CD1c-positive myeloid dendritic cell (primary cell): ENCODE measurements around the gene CHMP4A.
A peak's percentile ranks its signal among the peaks of the same experiment; 100 is the strongest.
"Not testable (repeated sequence)": the region's sequence is repeated elsewhere in the genome, so short reads cannot be mapped to it uniquely, and the experiment has no call there.

Source experiments
- DNase-seq: peaks from one replicate; pipeline ENCODE4 v3.0.0-alpha.2; 2016; ENCODE audit errors: extremely low spot score

CHMP4A gene

DNA sequence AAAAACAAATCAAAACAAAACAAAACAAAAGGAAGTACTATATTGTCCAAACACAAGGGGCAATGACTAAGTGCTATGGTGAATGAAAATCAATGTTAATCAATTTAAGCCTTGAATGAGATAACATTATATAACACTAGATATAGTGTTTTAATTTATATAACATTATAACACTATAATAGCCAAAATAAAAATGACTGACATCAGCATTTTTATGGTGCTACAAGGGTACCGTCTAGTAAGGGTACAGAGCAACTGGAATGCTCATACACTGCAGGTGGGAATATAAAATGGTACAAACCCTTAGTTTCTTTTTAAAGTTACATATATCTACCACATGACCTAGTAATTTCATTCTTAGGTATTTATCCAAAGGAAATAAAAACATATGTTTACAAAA, 13.2 kb upstream of the CHMP4A start:
- no peak for DNase-seq

DNA sequence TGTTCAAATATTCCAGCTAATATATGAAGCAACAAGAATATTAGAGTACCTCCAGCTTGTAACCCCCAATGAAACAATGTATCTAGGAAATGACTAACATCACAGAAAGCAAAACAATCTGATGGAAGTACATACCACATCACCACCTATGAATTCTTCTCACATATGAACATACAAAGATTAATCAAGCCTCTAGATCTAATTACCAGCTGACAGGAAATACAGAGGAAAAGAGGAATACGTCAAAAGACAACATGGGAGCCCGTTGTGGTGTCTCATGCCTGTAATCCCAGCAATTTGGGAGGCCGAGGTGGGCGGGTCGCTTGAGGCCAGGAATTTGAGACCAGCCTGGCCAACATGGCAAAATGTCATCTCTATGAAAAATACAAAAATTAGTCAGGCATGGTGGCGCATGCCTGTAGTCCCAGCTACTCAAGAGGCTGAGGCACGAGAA, 11.4 kb upstream of the CHMP4A start:
- no peak for DNase-seq

DNA sequence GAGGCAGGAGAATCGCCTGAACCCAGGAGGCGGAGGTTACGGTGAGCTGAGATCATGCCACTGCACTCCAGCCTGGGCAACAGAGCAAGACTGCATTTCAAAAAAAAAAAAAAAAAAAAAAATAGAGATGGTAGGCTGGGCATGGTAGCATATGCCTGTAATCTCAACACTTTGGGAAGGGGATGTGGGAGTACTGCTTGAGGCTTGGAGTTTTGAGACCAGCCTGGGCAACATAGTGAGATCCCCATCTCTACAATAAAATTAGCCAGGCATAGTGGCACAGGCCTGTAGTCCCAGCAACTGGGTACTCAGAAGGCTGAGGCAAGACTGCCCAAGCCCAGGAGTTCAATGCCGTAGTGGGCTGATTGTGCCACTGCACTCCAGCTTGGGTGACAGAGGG, 9.7 kb upstream of the CHMP4A start:
- not testable (repeated sequence) for DNase-seq

DNA sequence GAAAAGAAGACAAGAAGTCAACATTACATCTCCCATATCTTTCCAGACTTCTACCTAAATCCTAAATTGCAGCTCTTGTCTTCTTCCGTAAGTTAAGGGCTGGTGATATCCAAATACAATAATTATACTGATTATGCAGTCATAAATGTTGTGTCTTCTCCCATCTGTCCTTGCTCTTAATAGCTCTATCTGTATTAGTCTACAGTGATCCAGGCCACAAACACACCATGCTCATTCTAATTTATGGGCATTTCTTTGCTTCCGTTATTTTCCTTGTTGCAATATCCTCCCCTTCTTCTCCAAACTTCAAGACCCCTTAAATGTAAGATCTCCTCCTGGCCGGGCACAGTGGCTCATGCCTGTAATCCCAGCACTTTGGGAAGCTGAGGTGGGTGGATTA, 6.2 kb upstream of the CHMP4A start:
- no peak for DNase-seq

DNA sequence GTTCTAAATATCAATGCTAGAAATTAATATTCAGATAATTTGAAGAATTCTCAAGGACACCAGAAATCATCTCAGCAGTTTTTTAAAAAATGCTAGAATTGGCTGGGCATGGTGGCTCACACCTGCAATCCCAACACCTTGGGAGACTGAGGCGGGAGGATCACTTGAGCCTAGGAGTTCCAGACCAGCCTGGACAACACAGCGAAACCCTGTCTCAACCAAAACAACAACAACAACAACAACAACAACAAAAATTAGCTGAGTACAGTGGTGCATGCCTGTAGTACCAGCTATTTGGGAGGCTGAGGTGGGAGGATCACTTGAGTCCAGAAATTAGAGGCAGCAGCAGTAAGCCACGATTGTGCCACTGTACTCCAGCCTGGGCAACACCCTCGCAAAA, 5.8 kb upstream of the CHMP4A start:
- DNase-seq, result no peak

DNA sequence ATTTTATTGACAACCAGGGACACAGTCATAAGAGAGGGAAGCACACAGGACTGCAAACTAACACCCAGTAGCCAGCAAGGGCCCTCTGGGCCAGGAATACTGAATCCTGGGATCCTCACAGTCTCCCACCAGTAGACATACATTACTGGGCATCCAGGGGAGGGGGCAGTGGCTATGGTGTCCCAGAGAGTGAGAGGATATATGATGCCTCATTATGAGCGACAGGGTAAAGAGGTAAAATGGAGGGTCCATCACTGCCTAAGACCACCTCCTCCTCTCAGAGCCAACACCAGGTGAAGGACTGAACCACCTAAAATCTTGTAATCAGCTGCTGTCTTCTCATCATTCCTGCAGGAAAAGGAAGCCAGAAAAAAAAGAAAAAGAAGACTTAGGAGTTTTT, 3.6 kb upstream of the CHMP4A start:
- DNase-seq, result not testable (repeated sequence)

DNA sequence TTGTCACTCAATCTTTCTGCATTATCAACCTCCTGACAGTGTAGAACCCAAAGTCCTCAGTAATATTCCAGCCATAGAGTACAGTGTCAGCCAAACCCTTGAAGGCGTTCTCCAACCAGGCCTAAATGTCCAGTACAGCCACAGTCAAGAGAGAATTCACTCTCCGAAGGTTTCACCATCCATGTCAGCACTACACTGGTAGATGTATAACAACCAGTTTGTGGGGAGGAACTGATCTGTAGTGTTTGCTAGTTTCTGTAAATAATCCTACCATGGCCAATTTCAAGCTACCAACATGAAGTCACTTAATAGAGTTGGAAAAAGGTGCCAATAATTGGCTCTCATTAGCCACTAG, 3.0 kb upstream of the CHMP4A start:
- no peak for DNase-seq

DNA sequence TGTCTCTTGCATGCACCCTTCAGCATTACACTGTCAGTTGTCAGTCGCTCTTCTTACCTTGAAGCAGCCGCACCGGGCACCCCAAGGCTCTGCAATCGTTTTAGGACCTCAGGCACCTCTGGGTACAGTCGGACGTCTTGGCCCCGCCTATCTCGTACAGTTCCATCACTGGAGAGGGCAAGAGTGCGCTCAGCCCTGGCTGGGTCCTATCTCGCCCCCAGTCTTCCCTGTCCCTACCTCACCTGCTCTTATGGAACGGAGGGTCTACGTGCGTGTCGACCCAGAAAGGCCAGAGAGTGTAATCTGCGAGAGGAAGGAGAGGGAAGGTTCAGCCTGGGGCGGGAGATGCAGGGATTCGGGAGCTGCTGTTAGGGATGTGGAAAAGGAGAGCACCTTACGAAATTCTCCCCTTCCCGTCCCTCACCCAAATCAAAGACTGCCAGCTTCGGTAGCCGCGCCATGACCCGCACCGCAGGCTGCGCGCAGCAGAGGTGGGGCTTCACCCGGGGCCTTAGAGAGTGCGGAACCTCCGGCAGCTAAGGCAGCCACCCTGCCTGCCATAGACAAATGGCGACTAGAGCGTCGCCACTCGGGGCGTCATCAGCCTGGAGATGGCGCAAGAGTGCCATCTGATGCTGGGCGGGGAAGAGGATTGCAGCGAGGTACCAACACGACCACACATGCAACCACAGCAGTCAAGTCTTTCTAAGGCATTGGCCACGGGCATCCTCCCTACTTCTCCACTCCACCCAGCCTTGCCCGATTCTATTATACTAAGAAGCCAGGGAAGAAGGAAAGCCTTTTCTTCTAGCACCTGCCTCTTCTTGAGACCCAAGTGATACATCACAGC, 2.4 kb upstream of the CHMP4A start, which contains the start of gene MDP1:
TSS of gene MDP1 (minus strand) at position 572 of the 850 bp plus-strand sequence. CDS start at position 461, 111 bp downstream.
- peak; percentile 95 for DNase-seq

DNA sequence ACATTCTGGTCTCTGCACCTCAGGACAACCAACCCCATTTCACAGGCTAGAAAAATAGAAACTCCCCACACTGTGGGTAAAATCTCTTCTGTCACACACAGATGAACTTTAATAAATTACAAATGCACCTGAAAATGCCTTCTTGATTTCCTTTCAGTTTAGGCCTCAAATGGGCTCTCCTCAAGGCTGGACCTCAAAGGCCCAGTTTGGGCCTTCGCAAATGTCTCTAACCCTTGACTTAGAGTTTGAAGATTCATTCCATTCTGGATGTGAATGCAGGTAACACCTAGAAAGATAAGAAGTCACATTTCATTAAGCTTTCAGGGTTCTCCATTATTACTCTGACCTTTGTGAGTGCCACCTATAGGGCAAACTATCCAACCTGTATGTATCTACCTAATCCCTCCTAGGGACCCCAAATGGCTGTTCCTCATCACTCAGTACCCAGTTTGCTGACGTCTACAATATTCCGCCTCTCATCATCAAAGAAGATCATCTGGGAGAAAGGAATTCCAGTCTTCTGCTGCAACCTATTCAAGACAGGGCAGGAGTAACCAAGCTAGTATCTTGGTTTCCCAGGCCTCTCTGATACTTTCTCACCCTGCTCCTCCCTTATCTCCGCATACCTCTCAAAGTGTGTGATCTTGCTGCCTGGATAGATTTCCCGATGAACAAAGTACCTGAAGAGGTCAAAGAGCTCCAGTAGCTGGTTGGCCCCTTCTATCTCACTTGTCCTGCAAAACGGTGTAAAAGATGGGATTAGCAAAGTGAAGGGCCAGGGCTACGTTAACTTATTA, 776 bp upstream of the CHMP4A start:
- DNase-seq, result no peak

DNA sequence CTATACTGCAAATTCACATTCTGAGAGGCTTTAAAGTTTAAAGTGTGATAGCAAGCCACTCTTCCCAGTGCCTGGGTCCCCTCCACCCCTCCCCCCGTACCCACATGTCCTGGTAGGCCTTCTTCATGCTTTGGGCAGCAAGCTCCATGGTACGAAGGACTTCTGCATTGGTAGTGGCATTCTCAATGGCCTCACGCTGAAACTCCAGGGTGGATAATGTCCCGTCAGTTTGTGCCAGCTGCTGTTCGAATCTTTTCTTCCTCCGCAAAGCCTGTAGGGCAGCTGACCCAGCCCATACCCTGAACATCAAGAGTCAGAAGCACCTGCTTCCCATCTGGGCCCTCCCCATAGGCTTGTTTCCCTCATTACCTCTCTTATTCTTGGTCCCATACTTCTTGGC, 2.0 kb downstream of the CHMP4A start:
- DNase-seq, result no peak

DNA sequence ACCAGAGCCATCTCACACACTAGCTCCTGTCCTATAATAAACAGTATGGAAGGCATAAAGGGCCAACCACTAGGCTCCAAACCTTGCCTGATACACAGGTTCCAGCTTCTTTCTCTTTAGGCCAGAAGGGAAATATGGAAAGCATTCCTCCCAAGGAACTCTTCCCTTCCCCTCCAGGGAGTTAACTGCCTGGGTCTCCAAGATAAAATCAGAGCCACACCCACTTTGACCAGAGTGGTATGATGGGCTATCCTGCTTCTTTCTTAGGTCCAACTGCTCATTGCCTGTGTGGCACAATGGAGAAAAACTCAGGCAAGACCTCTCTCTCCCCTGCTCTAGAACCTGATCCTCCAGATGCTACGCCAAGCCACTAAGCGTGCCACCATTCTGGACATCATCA, 5.7 kb downstream of the CHMP4A start:
- DNase-seq, result no peak

DNA sequence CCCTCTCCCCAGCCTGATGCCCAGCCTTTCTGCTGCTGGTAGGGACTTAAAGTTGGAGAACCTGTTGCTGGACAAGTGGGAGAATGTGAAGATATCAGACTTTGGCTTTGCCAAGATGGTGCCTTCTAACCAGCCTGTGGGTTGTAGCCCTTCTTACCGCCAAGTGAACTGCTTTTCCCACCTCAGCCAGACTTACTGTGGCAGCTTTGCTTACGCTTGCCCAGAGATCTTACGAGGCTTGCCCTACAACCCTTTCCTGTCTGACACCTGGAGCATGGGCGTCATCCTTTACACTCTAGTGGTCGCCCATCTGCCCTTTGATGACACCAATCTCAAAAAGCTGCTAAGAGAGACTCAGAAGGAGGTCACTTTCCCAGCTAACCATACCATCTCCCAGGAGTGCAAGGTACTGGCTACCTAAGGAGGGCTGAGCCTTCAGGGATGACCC, 6.2 kb downstream of the CHMP4A start:
- no peak for DNase-seq

DNA sequence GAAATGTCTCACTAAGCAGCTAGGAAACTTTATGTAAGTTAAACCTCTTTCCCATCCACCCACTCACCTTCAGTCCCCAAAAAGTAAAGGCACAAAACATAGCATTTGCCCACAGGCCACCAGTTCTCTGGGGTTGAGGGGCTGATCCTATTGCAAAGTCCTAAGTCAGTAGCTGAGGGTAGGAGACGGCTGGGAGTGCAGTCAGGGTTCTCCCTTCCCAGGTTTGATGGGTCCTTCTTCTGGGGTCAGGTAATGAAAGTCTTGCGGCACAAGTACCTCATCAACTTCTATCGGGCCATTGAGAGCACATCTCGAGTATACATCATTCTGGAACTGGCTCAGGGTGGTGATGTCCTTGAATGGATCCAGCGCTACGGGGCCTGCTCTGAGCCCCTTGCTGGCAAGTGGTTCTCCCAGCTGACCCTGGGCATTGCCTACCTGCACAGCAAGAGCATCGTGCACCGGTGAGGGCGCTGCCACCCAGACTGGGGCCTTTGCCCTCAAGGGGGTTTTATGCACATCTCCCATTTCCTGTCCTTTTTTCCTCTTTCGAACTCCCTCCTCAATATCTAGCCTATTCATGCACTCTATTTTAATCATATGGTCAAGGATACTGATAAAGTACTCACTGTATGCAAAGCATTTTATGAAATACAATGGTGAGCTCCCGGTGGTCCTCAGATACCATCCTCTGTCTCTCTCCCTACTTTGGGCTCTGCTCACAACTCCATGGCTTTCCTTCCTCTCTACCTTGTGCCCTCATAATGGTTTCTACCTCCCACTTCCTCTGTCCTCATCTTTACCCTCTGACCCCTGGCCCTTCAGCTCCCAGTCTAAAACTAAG, 6.8 kb downstream of the CHMP4A start:
- DNase-seq, result no peak

DNA sequence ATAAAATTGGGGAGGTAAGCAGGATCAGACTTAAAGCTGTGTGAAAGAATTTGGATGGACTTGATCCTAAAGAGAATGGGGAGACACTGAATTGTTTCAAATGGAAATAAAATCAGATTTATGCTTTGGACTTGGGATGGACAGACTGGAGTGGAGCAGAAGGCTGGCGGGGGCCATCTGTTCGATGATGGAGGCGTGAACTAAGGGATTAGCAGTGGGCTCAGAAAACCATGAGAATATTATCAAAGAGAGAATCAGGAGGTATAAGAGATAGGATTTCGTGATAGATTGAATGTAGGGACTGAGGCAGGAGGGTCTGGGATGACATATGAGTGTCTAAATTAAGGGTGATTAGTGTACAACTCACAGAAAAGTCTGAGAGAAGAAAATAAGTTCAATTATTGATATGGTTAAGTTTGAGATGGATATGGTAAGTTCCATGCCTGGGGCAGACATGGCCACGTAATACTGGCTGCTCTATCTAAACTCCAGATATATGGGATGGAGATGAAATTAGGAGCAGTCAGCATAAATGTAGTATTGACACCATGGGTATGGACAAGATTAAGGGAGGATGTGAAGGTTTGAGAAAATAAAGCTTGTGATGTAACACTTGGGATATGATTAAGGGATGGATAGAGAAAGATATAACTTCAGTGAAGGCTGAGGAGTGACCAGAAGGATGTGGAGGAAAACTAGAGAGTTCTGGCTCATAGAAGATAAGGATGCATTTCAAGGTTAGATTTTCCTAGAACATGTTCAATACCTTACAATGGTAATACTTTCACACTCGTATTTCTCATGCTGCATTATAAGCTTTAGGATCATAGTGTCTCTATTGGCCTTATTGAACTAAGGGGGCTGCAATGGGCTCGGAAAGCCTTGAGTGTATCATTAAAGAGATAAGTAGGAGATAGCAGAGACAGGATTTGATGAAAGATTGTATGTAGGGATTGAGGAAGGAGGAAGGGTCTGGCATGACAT, 8.8 kb downstream of the CHMP4A start:
- DNase-seq, result no peak

DNA sequence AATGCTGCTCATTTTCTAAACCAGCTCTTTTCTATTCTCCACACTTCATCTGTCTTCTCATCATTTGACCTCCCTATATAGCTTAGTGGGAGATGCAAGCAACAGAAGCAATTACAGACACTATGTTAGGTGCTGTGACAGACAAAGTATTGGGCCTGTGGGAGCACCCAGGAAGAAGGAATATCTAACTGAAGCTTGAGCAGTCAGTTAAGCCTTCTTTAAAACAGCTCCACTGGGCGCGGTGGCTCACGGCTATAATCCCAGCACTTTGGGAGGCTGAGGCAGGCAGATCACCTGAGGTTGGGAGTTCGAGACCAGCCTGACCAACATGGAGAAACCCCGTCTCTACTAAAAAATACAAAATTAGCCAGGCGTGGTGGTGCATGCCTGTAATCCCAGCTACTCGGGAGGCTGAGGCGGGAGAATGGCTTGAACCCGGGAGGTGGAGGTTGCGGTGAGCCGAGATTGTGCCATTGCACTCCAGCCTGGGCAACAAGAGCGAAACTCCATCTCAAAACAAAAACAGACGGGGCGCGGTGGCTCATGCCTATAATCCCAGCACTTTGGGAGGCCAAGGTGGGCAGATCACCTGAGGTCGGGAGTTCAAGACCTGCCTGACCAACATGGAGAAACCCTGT, 9.9 kb downstream of the CHMP4A start:
- not testable (repeated sequence) for DNase-seq

DNA sequence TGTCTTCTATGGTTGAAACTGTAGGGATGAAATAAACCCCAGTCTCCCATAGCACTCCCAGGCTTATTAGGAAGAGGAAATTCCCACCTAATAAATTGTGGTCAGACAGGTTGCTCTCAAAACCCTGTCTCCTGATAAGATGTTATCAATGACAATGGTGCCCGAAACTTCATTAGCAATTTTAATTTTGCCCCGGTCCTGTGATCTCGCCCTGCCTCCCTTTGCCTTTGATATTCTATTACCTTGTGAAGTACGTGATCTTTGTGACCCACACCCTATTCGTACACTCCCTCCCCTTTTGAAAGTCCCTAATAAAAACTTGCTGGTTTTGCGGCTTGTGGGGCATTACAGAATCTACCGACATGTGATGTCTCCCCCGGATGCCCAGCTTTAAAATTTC, 10.8 kb downstream of the CHMP4A start:
- DNase-seq, result not testable (repeated sequence)

DNA sequence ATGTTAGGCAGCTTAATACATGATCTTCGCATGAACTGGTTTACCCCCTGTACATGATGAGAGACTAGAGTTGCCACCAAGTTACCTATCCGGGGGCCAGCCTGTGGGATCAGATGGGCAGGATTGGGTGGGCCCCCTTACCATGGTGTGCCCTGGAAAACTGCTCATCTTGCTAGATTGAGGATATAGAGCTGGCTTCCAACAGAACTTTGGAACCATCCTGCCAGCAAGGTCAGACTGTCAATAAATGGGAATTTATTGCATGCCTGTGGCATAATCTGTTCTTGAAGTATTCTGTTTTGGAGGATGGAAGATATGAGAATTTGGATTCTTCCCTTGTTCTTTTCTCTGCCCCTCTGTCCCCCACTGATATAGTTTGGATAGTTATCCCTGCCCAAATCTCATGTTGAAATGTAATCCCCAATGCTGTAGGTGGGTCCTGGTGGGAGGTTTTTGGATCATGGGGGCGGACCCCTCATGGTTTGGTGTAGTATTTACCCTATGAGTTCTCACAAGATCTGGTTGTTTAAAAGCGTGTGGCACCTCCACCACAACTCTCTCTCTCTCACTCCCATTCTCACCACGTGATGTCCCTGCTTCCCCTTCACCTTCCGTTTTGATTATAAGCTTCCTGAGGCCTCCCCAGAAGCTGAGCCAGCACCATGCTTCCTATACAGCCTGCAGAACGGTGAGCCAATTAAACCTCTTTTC, 14.3 kb downstream of the CHMP4A start:
- no peak for DNase-seq

DNA sequence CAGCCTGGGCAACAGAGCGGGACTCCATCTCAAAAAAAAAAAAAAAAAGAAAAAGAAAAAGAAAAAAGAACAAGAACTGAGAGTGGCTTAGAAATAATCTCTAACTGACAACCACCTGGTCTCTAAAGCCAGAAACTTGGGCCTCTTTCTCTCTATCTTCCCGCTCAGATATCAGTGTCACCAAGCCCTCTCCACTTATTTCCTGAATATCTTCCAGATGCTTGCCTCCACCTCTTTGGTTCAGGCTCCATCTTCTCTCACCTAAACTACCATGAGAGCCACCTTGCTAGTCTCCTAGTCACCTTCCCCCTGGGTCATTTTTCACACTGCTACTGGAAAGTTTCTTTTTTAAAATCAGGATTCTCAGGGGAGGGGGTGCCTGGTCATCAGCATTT, 16.2 kb downstream of the CHMP4A start:
- no peak for DNase-seq
